DOHH2 (cell line): ENCODE results near the gene SLC66A2.

Experiments
- CTCF ChIP-seq: fragments of 200-600 bp; sonication (generic); IDR thresholded peaks from one replicate; pipeline ENCODE4 v1.5.1; 2014; ENCODE audit warnings: antibody characterized with exemption, mild to moderate bottlenecking, low read depth, low read length; ENCODE audit not compliant: poor library complexity, severe bottlenecking
- EZH2phosphoT487 ChIP-seq: fragments of 200-600 bp; sonication (generic); IDR thresholded peaks from 2 replicates; pipeline ENCODE4 v1.6.1; 2017; ENCODE audit warnings: borderline replicate concordance, mild to moderate bottlenecking, antibody characterized with exemption, low read length, moderate library complexity, mixed read lengths

- no peak for TF ChIP-seq CTCF
- TF ChIP-seq EZH2phosphoT487 = no peak
These were observed 33.4 kb downstream of the SLC66A2 start for GRCh38 chr18:79917853-79918614.
